ENCODE measurements around the gene HSD17B12. TPM values are rescaled to one million over a fixed set of nuclear protein-coding genes. Genes with fewer than 3 reads are reported as not detected.
A peak's percentile ranks its signal among the peaks of the same experiment; 100 is the strongest.

HSD17B12 gene
- total and polyA plus RNA-seq, 8 donors, result 64.5 to 150 (median 78.1) TPM

DNA sequence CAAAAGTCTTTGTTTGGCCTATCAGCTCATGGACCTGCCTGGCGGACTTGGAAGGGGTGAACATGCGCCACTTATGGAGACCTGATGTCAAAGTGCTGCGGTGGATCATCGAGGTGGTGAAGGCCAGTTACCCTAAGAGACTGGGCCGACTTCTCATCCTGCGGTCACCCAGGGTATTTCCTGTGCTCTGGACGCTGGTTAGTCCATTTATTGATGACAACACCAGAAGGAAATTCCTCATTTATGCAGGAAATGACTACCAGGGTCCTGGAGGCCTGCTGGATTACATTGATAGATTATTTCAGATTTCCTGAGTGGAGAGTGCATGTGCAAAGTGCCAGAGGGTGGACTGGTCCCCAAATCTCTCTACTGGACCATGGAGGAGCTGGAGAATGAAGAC lies 218.0 kb downstream of the HSD17B12 start:
- H3K4me1 ChIP-seq, result no peaks in the 10 kb centered on the region
- DNase-seq (no peak), ATAC-seq (no peak)
- H3K4me3 ChIP-seq, result no peak overlapping the region
- H3K9me3 ChIP-seq, result no peaks in the 10 kb centered on the region
- H3K27me3 ChIP-seq, result no peaks in the 10 kb centered on the region
- peaks cover 0 to 80% of the 10 kb centered on the region in 2 donors for H3K36me3 ChIP-seq
- no peak overlapping the region for H3K27ac ChIP-seq
- TF ChIP-seq, protein P1, sequence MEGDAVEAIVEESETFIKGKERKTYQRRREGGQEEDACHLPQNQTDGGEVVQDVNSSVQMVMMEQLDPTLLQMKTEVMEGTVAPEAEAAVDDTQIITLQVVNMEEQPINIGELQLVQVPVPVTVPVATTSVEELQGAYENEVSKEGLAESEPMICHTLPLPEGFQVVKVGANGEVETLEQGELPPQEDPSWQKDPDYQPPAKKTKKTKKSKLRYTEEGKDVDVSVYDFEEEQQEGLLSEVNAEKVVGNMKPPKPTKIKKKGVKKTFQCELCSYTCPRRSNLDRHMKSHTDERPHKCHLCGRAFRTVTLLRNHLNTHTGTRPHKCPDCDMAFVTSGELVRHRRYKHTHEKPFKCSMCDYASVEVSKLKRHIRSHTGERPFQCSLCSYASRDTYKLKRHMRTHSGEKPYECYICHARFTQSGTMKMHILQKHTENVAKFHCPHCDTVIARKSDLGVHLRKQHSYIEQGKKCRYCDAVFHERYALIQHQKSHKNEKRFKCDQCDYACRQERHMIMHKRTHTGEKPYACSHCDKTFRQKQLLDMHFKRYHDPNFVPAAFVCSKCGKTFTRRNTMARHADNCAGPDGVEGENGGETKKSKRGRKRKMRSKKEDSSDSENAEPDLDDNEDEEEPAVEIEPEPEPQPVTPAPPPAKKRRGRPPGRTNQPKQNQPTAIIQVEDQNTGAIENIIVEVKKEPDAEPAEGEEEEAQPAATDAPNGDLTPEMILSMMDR (IDR thresholded peaks at IDR 0.05), result no peak
- intact Hi-C loops (cut with DNase I), result loop anchor here in 1 of 2 donors (10.0 kb wide), 1 partner anchor 46 kb away; the partner anchor contains the start of gene C11orf96

DNA sequence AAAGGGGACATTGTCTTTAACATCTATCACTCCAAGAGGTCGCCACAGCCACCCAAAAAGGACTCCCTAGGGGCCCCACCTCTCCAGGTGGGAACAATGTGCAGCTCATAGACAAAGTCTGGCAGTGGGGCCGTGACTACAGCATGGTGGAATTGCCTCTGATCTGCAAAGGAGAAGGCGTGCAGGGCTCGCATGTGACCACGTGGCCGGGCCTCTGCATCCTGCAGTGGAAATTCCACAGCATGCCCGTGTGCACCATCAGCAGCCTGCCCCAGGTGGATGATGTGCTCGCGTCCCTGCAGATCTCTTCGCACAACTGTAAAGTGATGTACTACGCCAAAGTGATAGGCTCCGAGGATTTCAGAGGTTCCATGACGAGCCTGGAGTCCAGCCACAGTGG lies 218.6 kb downstream of the HSD17B12 start:
- TF ChIP-seq, protein P1 (IDR thresholded peaks at IDR 0.05), result no peak
- Histone ChIP-seq H3K36me3 (peaks cover 0 to 80% of the 10 kb centered on the region in 2 donors), H3K4me3 (no peak overlapping the region), H3K27me3 (no peaks in the 10 kb centered on the region), H3K9me3 (no peaks in the 10 kb centered on the region), H3K27ac (no peak overlapping the region), H3K4me1 (peaks cover 0 to 4% of the 10 kb centered on the region in 2 donors)
- DNase-seq (no peak), ATAC-seq (no peak)
- intact Hi-C loops (cut with DNase I), result loop anchor here in 1 of 2 donors (10.0 kb wide), 1 partner anchor 46 kb away; the partner anchor contains the start of gene C11orf96

DNA sequence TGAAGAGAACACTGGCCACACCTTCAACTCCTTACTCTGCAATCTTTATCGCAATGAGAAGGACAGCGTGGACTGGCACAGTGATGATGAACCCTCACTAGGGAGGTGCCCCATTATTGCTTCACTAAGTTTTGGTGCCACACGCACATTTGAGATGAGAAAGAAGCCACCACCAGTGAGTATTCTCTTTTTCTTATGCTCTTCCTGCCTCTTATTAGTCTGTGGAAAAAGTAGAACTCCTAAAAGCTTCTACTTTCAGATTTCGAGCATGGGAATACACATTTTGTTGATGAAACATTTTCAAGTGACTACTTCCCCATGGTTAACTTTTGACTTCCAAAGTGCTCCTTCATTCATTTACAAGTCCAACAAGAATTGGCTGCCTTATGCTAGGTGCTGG lies 221.0 kb downstream of the HSD17B12 start:
- intact Hi-C loops (cut with DNase I), result no loop called here
- DNase-seq (no peak), ATAC-seq (no peak)
- H3K27me3 ChIP-seq, result no peaks in the 10 kb centered on the region
- no peak overlapping the region for H3K27ac ChIP-seq
- peaks cover 0 to 62% of the 10 kb centered on the region in 2 donors for H3K36me3 ChIP-seq
- H3K4me3 ChIP-seq, result no peak overlapping the region
- H3K9me3 ChIP-seq, result no peaks in the 10 kb centered on the region
- peaks cover 0 to 6% of the 10 kb centered on the region in 2 donors for H3K4me1 ChIP-seq
- TF ChIP-seq, protein P1 (IDR thresholded peaks at IDR 0.05), result no peak

DNA sequence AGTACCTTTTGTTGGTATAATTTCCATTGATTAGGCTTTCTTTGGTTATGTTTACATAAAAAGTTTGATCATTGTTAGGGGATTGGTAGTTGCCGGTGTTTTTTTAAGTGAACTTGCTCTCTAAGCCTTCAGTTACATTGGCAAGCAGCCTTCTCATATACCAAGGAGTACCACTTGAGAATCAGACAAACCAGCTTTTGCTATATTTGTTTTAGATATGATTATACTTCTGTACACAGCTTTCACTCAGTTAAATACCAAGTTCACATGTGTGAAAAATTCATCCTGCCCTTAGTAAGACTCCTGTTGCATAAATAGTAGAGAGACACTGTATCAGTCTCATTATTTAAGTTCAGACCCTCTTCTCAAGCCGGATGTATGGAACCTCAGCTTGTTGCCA lies 222.5 kb downstream of the HSD17B12 start:
- DNase-seq (peak in 1 of 4 donors; percentile 56), ATAC-seq (peak; percentile 80)
- Histone ChIP-seq H3K4me1 (peaks cover 0 to 6% of the 10 kb centered on the region in 2 donors), H3K9me3 (no peaks in the 10 kb centered on the region), H3K27ac (no peak overlapping the region), H3K36me3 (peaks cover 0 to 47% of the 10 kb centered on the region in 2 donors), H3K27me3 (no peaks in the 10 kb centered on the region), H3K4me3 (no peak overlapping the region)
- TF ChIP-seq, protein P1 (IDR thresholded peaks at IDR 0.05), result no peak
- intact Hi-C loops (cut with DNase I), result no loop called here

DNA sequence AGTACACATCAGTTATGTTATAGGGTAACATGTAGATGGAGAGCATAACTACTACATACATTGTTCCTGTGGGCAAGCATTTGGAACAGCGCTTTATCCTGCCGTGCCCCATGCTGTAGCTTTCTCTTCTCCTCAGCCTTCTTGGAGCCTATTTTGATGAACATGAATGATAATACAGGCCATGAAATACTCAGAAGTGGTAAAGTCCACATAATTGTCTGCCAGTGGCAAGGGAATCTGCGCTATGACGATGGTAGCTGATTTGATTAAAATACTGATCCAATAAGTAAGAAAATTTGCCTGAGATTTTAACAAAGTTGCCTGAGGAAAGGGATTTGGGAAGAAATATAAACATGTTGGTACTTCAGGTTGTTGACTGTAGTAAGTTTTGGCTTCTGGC lies 223.4 kb downstream of the HSD17B12 start:
- no peaks in the 10 kb centered on the region for H3K27me3 ChIP-seq
- H3K27ac ChIP-seq, result no peak overlapping the region
- ATAC-seq (no peak), DNase-seq (no peak)
- intact Hi-C loops (cut with DNase I), result no loop called here
- H3K4me3 ChIP-seq, result no peak overlapping the region
- H3K36me3 ChIP-seq, result peaks cover 0 to 43% of the 10 kb centered on the region in 2 donors
- peaks cover 0 to 6% of the 10 kb centered on the region in 2 donors for H3K4me1 ChIP-seq
- H3K9me3 ChIP-seq, result no peaks in the 10 kb centered on the region
- TF ChIP-seq, protein P1 (IDR thresholded peaks at IDR 0.05), result no peak

Measured in left lung (tissue), 10 donors.